ENCODE data around the gene SLC43A3.

SLC43A3 gene

DNA sequence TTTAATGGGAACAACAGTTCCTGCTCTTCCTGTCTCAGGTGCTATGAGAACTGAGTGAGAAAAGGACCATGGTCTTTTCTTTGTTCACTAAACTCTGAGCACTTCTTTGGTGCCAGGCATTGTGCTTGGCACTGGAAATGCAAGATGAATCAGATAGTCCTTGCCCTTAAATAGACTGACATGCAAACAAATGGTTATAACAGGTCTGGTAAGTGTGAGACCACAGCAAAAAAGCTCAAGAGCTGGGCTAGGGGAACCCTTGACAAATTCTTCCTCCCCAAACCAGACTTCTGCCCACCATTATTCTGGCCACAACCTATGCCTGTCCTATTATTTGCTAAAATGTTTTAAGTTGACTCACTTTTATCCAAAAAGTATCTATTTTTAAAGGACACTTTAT, 5.1 kb downstream of the SLC43A3 start:
- no peak for DNase-seq (ENCODE audit: low read depth)
- H3K4me3 ChIP-seq (ENCODE audit: low read depth, low read length) = no peak overlapping the region
- TF ChIP-seq, protein P1, sequence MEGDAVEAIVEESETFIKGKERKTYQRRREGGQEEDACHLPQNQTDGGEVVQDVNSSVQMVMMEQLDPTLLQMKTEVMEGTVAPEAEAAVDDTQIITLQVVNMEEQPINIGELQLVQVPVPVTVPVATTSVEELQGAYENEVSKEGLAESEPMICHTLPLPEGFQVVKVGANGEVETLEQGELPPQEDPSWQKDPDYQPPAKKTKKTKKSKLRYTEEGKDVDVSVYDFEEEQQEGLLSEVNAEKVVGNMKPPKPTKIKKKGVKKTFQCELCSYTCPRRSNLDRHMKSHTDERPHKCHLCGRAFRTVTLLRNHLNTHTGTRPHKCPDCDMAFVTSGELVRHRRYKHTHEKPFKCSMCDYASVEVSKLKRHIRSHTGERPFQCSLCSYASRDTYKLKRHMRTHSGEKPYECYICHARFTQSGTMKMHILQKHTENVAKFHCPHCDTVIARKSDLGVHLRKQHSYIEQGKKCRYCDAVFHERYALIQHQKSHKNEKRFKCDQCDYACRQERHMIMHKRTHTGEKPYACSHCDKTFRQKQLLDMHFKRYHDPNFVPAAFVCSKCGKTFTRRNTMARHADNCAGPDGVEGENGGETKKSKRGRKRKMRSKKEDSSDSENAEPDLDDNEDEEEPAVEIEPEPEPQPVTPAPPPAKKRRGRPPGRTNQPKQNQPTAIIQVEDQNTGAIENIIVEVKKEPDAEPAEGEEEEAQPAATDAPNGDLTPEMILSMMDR (conservative IDR thresholded peaks at IDR 0.05; ENCODE audit: low read depth, low read length) = no peak

DNA sequence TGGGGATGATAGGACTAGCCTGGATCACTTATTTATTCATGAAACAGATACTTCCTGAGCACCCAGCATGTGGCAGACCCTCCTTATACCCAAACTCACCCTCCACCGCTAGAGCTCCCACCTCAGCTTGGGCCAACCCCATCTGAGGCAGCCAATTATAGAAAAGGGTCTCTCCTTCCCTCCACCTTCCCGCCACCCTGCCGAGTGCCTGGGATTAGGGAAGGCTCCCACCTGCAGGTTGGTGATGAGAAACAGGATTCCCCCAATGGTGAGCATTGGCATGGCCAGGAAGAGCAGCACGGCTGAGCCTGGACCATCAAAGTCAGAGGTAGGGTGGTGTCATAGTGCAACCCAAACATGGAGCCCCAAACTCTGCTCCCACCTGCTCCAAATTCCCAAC, 5.9 kb downstream of the SLC43A3 start:
- no peak for DNase-seq (ENCODE audit: low read depth)
- TF ChIP-seq, protein P1 (conservative IDR thresholded peaks at IDR 0.05; ENCODE audit: low read depth, low read length) = no peak
- no peak overlapping the region for H3K4me3 ChIP-seq (ENCODE audit: low read depth, low read length)

DNA sequence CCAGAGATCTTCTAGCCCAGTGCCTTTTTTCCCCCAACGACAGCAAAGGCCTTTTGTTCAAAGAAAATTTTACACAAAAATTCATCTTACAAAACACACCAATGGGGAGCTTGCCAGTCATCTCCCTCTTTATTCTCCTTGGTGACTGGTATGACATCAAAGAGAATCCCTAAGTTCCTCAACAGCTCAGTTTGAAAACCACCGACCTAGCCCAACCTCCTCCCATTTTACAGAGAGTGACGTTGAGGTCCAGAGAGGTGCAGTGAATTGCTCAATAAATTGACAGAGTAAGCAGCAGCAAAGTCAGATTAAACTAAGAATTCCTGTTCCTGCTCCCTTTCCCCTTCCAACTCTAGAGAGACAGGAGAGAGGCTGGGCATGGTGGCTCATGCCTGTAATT, 7.8 kb downstream of the SLC43A3 start:
- DNase-seq (ENCODE audit: low read depth) = no peak
- TF ChIP-seq, protein P1 (conservative IDR thresholded peaks at IDR 0.05; ENCODE audit: low read depth, low read length) = no peak
- no peak overlapping the region for H3K4me3 ChIP-seq (ENCODE audit: low read depth, low read length)

DNA sequence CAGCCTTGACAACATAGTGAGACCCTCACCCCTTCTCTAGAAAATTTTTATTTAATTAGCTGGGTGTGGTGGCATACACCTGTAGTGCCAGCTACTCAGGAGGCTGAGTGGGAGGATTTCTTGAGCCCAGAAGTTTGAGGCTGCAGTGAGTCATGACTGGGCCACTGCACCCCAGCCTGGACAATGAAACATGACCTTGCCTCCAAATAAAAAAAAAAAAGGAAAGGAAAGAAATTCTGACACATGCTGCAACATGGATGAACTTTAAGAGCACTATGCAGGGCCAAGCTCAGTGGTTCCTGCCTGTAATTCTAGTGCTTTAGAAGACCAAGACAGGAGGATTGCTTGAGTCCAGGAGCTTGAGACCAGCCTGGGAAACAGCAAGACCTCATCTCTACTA, 8.8 kb downstream of the SLC43A3 start:
- H3K4me3 ChIP-seq (ENCODE audit: low read depth, low read length) = no peak overlapping the region
- no peak for DNase-seq (ENCODE audit: low read depth)
- TF ChIP-seq, protein P1 (conservative IDR thresholded peaks at IDR 0.05; ENCODE audit: low read depth, low read length) = no peak

DNA sequence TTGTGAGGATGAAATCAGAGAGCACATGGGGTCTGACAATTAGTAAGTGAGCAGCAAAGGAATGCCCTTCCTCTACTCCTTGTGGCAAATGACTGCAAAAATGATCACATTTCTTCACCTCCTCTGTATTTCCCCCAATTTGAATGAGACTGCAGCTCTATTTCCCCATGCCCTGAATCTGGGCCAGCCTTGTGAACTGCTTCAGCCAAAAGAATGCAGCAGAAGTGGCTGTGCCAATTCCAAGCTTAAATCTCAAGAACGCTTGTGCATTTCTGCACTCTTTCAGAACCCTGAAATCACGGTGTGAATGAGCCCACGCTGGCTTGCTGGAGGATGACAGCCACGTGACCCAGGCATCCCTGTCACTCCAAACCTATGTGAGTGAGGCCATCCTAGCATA, 9.9 kb downstream of the SLC43A3 start:
- TF ChIP-seq, protein P1 (conservative IDR thresholded peaks at IDR 0.05; ENCODE audit: low read depth, low read length) = no peak
- no peak overlapping the region for H3K4me3 ChIP-seq (ENCODE audit: low read depth, low read length)
- DNase-seq (ENCODE audit: low read depth) = peak; percentile 44

DNA sequence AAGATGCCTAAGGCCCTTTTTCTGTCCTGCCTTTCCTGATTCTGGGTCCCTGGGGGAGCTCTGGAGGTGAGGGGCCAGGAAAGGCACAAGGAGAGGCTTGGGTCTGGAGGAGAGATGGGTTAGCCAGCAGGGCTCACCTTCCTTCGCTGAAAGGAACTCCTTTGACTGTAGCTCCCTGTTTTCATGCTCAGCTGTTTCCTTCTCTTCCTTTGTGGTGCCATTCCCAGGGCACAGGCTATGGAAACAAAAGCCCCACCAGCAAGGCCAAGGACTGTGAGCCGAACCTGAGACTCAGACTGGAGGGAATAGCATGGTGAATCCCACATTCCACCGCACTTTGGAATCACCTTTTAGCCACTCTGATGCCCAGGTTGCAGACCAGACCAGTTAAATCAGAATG, 10.5 kb downstream of the SLC43A3 start:
- TF ChIP-seq, protein P1 (conservative IDR thresholded peaks at IDR 0.05; ENCODE audit: low read depth, low read length) = no peak
- no peak overlapping the region for H3K4me3 ChIP-seq (ENCODE audit: low read depth, low read length)
- no peak for DNase-seq (ENCODE audit: low read depth)

DNA sequence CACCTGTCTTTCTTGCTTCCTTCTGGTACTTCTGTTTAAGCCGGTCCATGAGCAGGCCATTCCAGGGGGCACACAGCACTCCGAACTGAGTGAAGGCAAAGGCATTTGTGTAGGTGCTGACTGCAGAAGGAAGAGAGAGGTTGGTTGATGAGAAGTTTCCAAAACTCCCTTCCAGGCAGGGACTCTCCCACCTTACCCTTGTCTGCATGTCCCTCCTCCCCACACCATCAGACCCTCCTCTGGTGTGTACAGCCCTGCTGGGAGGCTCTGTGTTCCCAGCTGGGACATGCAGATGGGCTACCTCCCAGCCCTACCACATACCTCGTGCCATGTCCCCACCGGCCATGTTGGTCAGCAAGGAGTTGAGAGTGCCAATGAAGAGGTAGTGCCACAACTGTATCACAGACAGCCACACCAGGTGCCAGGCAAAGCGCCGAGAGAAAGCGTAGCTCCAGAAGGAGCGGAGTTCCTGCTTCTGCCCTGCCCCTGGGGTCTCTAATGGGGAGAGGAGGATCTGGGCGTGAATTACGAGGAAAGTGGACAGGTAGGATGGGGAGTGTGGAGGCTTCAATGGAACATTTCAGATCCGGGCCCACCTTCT, 12.2 kb downstream of the SLC43A3 start:
- TF ChIP-seq, protein P1 (conservative IDR thresholded peaks at IDR 0.05; ENCODE audit: low read depth, low read length) = no peak
- no peak for DNase-seq (ENCODE audit: low read depth)
- H3K4me3 ChIP-seq (ENCODE audit: low read depth, low read length) = no peak overlapping the region

All from choroid plexus epithelial cell (primary cell).